Suprapubic skin (tissue), 4 donors: Measurements from ENCODE around the gene SLC25A13. TPM values are rescaled to one million over a fixed set of nuclear protein-coding genes. Genes with fewer than 3 reads are reported as not detected.

Experiments used
- DNase-seq, 2 donors: peaks; one replicate each; pipeline ENCODE4 v3.0.0-alpha.2; 2019; ENCODE audit warnings: low spot score in 2 of 2
- H3K27ac ChIP-seq: fragments of 200-600 bp; sonication (generic); one replicate; pipeline ENCODE4 v1.5.1; 2019
- H3K27me3 ChIP-seq: fragments of 200-600 bp; sonication (generic); one replicate; pipeline ENCODE4 v1.5.1; 2019
- H3K36me3 ChIP-seq: fragments of 200-600 bp; sonication (generic); one replicate; pipeline ENCODE4 v1.5.1; 2019
- H3K4me1 ChIP-seq: fragments of 200-600 bp; sonication (generic); one replicate; pipeline ENCODE4 v1.5.1; 2019
- H3K4me3 ChIP-seq: fragments of 200-600 bp; sonication (generic); one replicate; pipeline ENCODE4 v1.5.1; 2019; ENCODE audit warnings: mild to moderate bottlenecking
- H3K9me3 ChIP-seq: fragments of 200-600 bp; sonication (generic); one replicate; pipeline ENCODE4 v1.5.1; 2019
- CTCF ChIP-seq, 2 donors: fragments of 200-600 bp in 1 of 2; fragments of 450-650 bp in 1 of 2; sonication (generic) in 1 of 2; IDR thresholded peaks; one replicate each; pipeline ENCODE4 v1.5.1; 2016 to 2019; ENCODE audit warnings: antibody characterized with exemption in 2 of 2, mild to moderate bottlenecking in 1 of 2, moderate library complexity in 1 of 2
- EP300 ChIP-seq: sonication (generic); formaldehyde crosslinking; IDR thresholded peaks from one replicate; pipeline ENCODE4 v1.6.1; 2017; ENCODE audit warnings: antibody characterized with exemption
- POLR2A ChIP-seq, 2 donors: fragments of 450-650 bp; IDR thresholded peaks; one replicate each; pipeline ENCODE4 v1.6.1; 2017; ENCODE audit warnings: antibody characterized with exemption in 2 of 2, mild to moderate bottlenecking in 2 of 2, moderate library complexity in 2 of 2
- POLR2AphosphoS5 ChIP-seq, 3 donors: sonication (generic); formaldehyde crosslinking; IDR thresholded peaks; one replicate each; pipeline ENCODE4 v1.6.1; 2017; ENCODE audit warnings: antibody characterized with exemption in 3 of 3
- WGBS: methylation state at CpG from one replicate; pipeline ENCODE4 v1.1.5; 2018; 5-methylcytosine and 5-hydroxymethylcytosine counted together
- total RNA-seq, 4 donors: library from RNA; depleted of rRNA; stranded (reverse); fragments of >200 nt; gene quantifications; one replicate each; pipeline ENCODE4 v1.1.0, GENCODE V29; 2016

The SLC25A13 gene
- total RNA-seq, 4 donors from 2014 or later = 35.6 to 55.8 (median 42.5) TPM

GRCh38 chr7:96276019-96276418 is 45.9 kb downstream of the SLC25A13 start:
- WGBS = 93% methylated on average over 2 of the region's 2 CpGs

GRCh38 chr7:96273716-96274115 is 48.2 kb downstream of the SLC25A13 start:
- 88% methylated on average over 1 of the region's 1 CpG for WGBS
- TF ChIP-seq CTCF (IDR thresholded peaks at IDR 0.05) (no peak), POLR2AphosphoS5 (IDR thresholded peaks at IDR 0.05) (no peak), EP300 (no peak), POLR2A (IDR thresholded peaks at IDR 0.05) (no peak)
- no peaks in the 10 kb centered on the region for H3K9me3 ChIP-seq
- no peak overlapping the region for H3K4me3 ChIP-seq
- H3K27ac ChIP-seq = no peak overlapping the region
- H3K4me1 ChIP-seq = no peaks in the 10 kb centered on the region
- no peaks in the 10 kb centered on the region for H3K27me3 ChIP-seq
- DNase-seq = no peak
- H3K36me3 ChIP-seq = peaks cover 8% of the 10 kb centered on the region

More at GRCh38 chr7:96276019-96276418, 45.9 kb downstream of the SLC25A13 start:
- no peaks in the 10 kb centered on the region for H3K27me3 ChIP-seq
- H3K4me1 ChIP-seq = no peaks in the 10 kb centered on the region
- H3K4me3 ChIP-seq = no peak overlapping the region
- H3K9me3 ChIP-seq = no peaks in the 10 kb centered on the region
- TF ChIP-seq EP300 (no peak), POLR2AphosphoS5 (IDR thresholded peaks at IDR 0.05) (no peak), CTCF (IDR thresholded peaks at IDR 0.05) (no peak), POLR2A (IDR thresholded peaks at IDR 0.05) (no peak)
- peaks cover 8% of the 10 kb centered on the region for H3K36me3 ChIP-seq
- no peak overlapping the region for H3K27ac ChIP-seq
- DNase-seq = no peak

- no peaks in the 10 kb centered on the region for H3K4me1 ChIP-seq
- no peaks in the 10 kb centered on the region for H3K36me3 ChIP-seq
- H3K27me3 ChIP-seq = no peaks in the 10 kb centered on the region
- no peak overlapping the region for H3K27ac ChIP-seq
- no peak overlapping the region for H3K4me3 ChIP-seq
- H3K9me3 ChIP-seq = no peaks in the 10 kb centered on the region
- DNase-seq = no peak
- WGBS = 86% methylated on average over 5 of the region's 5 CpGs
- no peak for TF ChIP-seq POLR2AphosphoS5 (IDR thresholded peaks at IDR 0.05)
- no peak for TF ChIP-seq CTCF (IDR thresholded peaks at IDR 0.05)
- TF ChIP-seq POLR2A (IDR thresholded peaks at IDR 0.05) = no peak
- TF ChIP-seq EP300 = no peak
These were observed 52.5 kb downstream of the SLC25A13 start for GRCh38 chr7:96269246-96269994.

- H3K9me3 ChIP-seq = no peaks in the 10 kb centered on the region
- H3K4me1 ChIP-seq = no peaks in the 10 kb centered on the region
- WGBS = 91% methylated on average over 1 of the region's 1 CpG
- no peak for DNase-seq
- no peaks in the 10 kb centered on the region for H3K36me3 ChIP-seq
- no peaks in the 10 kb centered on the region for H3K27me3 ChIP-seq
- TF ChIP-seq CTCF (IDR thresholded peaks at IDR 0.05) = no peak
- TF ChIP-seq POLR2A (IDR thresholded peaks at IDR 0.05) = no peak
- no peak for TF ChIP-seq EP300
- TF ChIP-seq POLR2AphosphoS5 (IDR thresholded peaks at IDR 0.05) = no peak
- no peak overlapping the region for H3K4me3 ChIP-seq
- H3K27ac ChIP-seq = no peak overlapping the region
These were observed 55.3 kb downstream of the SLC25A13 start for GRCh38 chr7:96266580-96266979.

- WGBS = 100% methylated on average over 1 of the region's 1 CpG
- TF ChIP-seq CTCF (IDR thresholded peaks at IDR 0.05) = no peak
- no peak for TF ChIP-seq EP300
- no peak for TF ChIP-seq POLR2AphosphoS5 (IDR thresholded peaks at IDR 0.05)
- no peak for TF ChIP-seq POLR2A (IDR thresholded peaks at IDR 0.05)
These were observed 55.9 kb downstream of the SLC25A13 start for GRCh38 chr7:96266015-96266414.

More at GRCh38 chr7:96266015-96266414, 55.9 kb downstream of the SLC25A13 start:
- H3K4me3 ChIP-seq = no peak overlapping the region
- no peaks in the 10 kb centered on the region for H3K27me3 ChIP-seq
- no peak overlapping the region for H3K27ac ChIP-seq
- H3K9me3 ChIP-seq = no peaks in the 10 kb centered on the region
- DNase-seq = no peak
- H3K4me1 ChIP-seq = no peaks in the 10 kb centered on the region
- no peaks in the 10 kb centered on the region for H3K36me3 ChIP-seq
